ENCODE measurements around the gene TWNK. TPM values are rescaled to one million over a fixed set of nuclear protein-coding genes. Genes with fewer than 3 reads are reported as not detected.

Gene TWNK
- total RNA-seq, 1 donor from 2014 or later, result 7.3 TPM

- no peaks in the 10 kb centered on the region for H3K4me1 ChIP-seq
- DNase-seq, result no peak
- no peak overlapping the region for H3K27ac ChIP-seq (replicated peaks)
- no peaks in the 10 kb centered on the region for H3K27me3 ChIP-seq (ENCODE audit: low read depth)
- no peaks in the 10 kb centered on the region for H3K9me3 ChIP-seq (replicated peaks)
- H3K4me3 ChIP-seq, result no peak overlapping the region
- peaks cover 99% of the 10 kb centered on the region for H3K36me3 ChIP-seq
- intact Hi-C loops (cut with micrococcal nuclease), result no loop called here
- TF ChIP-seq, protein P1, sequence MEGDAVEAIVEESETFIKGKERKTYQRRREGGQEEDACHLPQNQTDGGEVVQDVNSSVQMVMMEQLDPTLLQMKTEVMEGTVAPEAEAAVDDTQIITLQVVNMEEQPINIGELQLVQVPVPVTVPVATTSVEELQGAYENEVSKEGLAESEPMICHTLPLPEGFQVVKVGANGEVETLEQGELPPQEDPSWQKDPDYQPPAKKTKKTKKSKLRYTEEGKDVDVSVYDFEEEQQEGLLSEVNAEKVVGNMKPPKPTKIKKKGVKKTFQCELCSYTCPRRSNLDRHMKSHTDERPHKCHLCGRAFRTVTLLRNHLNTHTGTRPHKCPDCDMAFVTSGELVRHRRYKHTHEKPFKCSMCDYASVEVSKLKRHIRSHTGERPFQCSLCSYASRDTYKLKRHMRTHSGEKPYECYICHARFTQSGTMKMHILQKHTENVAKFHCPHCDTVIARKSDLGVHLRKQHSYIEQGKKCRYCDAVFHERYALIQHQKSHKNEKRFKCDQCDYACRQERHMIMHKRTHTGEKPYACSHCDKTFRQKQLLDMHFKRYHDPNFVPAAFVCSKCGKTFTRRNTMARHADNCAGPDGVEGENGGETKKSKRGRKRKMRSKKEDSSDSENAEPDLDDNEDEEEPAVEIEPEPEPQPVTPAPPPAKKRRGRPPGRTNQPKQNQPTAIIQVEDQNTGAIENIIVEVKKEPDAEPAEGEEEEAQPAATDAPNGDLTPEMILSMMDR (IDR thresholded peaks at IDR 0.05; ENCODE audit: borderline replicate concordance), result no peak
These were observed 38.4 kb upstream of the TWNK start for GRCh38 chr10:100948916-100949315.

DNA sequence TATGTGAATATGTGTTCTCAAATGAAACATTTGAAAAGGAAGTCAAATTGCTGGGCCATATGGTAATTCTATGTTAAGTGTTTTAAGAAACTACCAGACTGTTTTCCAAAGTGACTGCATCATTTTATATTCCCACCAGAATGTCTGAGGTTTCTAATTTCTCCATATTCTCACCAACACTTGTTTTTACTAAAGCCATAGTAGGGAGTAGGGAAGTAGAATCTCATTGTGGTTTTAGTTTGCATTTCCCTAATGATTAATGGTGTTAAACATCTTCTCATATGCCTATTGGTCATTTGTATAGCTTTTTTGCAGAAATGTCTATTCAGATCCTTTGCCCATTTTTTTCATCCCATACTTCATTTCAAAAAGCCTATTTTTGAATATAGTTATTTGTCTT is 27.1 kb upstream of the TWNK start:
- TF ChIP-seq, protein P1 (IDR thresholded peaks at IDR 0.05; ENCODE audit: borderline replicate concordance), result no peak
- intact Hi-C loops (cut with micrococcal nuclease), result no loop called here
- no peaks in the 10 kb centered on the region for H3K9me3 ChIP-seq (replicated peaks)
- no peak overlapping the region for H3K4me3 ChIP-seq
- no peak overlapping the region for H3K27ac ChIP-seq (replicated peaks)
- peaks cover 96% of the 10 kb centered on the region for H3K36me3 ChIP-seq
- H3K4me1 ChIP-seq, result no peaks in the 10 kb centered on the region
- no peak for DNase-seq
- no peaks in the 10 kb centered on the region for H3K27me3 ChIP-seq (ENCODE audit: low read depth)

- Histone ChIP-seq H3K27ac (replicated peaks) (no peak overlapping the region), H3K27me3 (ENCODE audit: low read depth) (no peaks in the 10 kb centered on the region), H3K36me3 (peaks cover 84% of the 10 kb centered on the region), H3K4me3 (no peak overlapping the region), H3K9me3 (replicated peaks) (no peaks in the 10 kb centered on the region), H3K4me1 (no peaks in the 10 kb centered on the region)
- DNase-seq, result no peak
- TF ChIP-seq, protein P1 (IDR thresholded peaks at IDR 0.05; ENCODE audit: borderline replicate concordance), result no peak
- intact Hi-C loops (cut with micrococcal nuclease), result no loop called here
These were observed 24.8 kb upstream of the TWNK start for GRCh38 chr10:100962351-100963080.

DNA sequence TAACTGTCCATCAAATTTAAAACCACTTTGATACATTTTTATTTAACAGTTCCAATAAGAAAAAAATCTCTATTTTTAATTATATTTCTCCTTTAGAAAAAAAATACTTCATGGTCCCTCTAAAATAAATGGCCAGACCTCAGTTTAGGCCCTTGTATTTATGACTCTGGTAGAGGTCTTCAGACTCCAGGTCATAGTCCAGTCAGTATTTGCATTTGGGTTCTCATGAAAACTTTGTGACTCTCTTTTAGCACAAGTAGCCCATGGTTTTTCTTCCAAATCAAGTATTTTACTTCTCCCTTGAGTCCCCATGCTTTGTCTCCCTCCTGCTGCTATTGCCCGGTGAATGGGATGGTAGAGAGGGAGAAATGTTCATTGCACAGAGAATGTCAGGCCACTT is 23.5 kb upstream of the TWNK start:
- Histone ChIP-seq H3K36me3 (peaks cover 71% of the 10 kb centered on the region), H3K4me1 (peaks cover 5% of the 10 kb centered on the region), H3K27ac (replicated peaks) (no peak overlapping the region), H3K9me3 (replicated peaks) (no peaks in the 10 kb centered on the region), H3K4me3 (no peak overlapping the region), H3K27me3 (ENCODE audit: low read depth) (no peaks in the 10 kb centered on the region)
- intact Hi-C loops (cut with micrococcal nuclease), result no loop called here
- TF ChIP-seq, protein P1 (IDR thresholded peaks at IDR 0.05; ENCODE audit: borderline replicate concordance), result no peak
- no peak for DNase-seq

GRCh38 chr10:100965820-100966219 is 21.5 kb upstream of the TWNK start:
- H3K27me3 ChIP-seq (ENCODE audit: low read depth), result no peaks in the 10 kb centered on the region
- H3K4me3 ChIP-seq, result no peak overlapping the region
- DNase-seq, result no peak
- H3K4me1 ChIP-seq, result peaks cover 17% of the 10 kb centered on the region
- no peaks in the 10 kb centered on the region for H3K9me3 ChIP-seq (replicated peaks)
- TF ChIP-seq, protein P1 (IDR thresholded peaks at IDR 0.05; ENCODE audit: borderline replicate concordance), result no peak
- H3K36me3 ChIP-seq, result peaks cover 51% of the 10 kb centered on the region
- intact Hi-C loops (cut with micrococcal nuclease), result no loop called here
- no peak overlapping the region for H3K27ac ChIP-seq (replicated peaks)

All from left ventricle myocardium inferior (tissue), 1 donor.